ENCODE data around the gene GPER1.
A peak's percentile ranks its signal among the peaks of the same experiment; 100 is the strongest.

GPER1 gene

DNA sequence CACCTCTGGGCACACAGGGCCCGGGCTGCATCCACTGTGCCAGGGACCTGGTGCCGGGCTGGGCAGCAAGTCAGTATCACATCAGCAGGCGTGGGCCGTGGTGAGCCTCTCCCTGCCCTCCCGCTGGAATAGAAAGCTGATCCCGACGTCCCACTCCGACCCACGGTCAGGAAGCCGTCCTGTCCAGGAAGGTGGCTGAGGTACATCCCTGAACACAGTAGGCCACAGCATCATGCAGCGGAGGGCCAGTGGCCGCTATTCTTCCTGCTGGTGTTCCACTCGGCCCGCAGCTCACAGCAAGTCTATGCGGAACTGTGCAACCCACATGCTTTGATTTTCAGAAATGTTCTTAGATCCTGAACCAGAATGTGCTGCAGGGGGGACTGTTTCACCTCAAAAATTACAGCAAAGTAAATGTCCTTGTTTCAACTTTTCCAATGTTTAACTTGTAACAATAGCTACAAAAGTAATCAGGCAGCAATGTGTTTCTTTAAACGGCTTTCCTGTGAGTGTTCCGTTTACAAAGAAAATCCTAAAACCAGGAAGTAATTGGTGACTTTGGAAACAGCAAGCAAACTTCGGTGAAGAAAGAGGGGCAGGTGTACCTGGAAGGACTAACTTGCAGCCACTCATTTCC lies 44.2 kb upstream of the GPER1 start:
- H3K9me3 Mint-ChIP-seq, result no peaks in the 10 kb centered on the region
- peaks cover 3% of the 10 kb centered on the region for H3K27me3 Mint-ChIP-seq (ENCODE audit: low read depth)
- peak overlapping the region; percentile 87 to 91 (median 89) for H3K27ac Mint-ChIP-seq
- peaks cover 55% of the 10 kb centered on the region for H3K4me1 Mint-ChIP-seq
- H3K4me3 Mint-ChIP-seq, result peak overlapping the region; percentile 70 to 83 (median 78)
- TF ChIP-seq, protein P1, sequence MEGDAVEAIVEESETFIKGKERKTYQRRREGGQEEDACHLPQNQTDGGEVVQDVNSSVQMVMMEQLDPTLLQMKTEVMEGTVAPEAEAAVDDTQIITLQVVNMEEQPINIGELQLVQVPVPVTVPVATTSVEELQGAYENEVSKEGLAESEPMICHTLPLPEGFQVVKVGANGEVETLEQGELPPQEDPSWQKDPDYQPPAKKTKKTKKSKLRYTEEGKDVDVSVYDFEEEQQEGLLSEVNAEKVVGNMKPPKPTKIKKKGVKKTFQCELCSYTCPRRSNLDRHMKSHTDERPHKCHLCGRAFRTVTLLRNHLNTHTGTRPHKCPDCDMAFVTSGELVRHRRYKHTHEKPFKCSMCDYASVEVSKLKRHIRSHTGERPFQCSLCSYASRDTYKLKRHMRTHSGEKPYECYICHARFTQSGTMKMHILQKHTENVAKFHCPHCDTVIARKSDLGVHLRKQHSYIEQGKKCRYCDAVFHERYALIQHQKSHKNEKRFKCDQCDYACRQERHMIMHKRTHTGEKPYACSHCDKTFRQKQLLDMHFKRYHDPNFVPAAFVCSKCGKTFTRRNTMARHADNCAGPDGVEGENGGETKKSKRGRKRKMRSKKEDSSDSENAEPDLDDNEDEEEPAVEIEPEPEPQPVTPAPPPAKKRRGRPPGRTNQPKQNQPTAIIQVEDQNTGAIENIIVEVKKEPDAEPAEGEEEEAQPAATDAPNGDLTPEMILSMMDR (IDR thresholded peaks at IDR 0.05; ENCODE audit: unreplicated experiment in 3 of 3), result no peak
- H3K36me3 Mint-ChIP-seq (ENCODE audit: low read depth), result no peaks in the 10 kb centered on the region

DNA sequence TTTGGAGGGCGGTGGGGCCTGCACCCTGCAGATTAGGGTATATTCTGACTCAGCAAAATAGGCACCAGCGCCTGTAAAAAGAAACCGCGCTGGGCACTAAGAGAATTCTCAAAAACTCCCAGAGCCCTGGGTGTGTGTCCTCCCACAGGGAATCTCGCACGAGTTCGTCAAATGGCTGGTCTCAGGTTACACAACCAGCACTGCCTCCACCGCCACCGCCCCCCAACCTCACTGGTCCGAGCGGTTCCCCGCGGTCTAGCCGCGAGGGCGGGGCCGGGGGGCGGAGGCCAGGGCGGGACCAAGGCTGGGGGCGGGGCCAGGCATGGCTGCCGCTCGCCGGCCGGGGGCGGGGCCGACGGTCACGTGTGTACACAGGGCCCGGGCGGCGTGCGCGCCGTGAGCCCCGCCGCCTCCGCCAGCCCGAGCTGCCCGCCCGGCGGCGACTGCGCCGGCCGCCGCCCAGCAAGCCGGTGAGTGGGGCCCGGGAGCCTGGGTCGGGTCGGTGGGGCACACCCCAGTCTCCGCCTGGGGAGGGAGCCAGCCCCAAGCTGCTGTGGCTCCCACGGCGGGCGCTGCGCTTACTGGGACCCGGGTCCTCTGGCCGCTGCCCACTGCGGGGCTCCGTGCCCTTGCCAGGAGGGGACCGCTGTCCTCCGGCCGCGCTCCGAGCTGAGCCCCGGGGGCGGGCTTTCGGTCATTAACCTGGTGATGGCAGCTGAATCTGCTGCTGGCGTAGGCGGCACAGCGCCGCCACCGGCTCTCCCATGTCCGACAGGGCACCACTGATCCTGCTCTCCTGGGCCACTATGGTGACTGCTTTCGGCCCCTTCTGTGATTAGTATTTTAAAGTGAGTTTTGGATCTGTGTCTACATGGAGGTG lies 43.5 kb upstream of the GPER1 start, which contains the start of gene GPR146:
GPR146 (plus strand) TSS at position 358 of the 880 bp plus-strand sequence. CDS start 12,970 bp downstream, outside the sequence.
- Mint-ChIP-seq H3K4me1 (peaks cover 55% of the 10 kb centered on the region), H3K36me3 (ENCODE audit: low read depth) (no peaks in the 10 kb centered on the region)
- TF ChIP-seq, protein P1 (IDR thresholded peaks at IDR 0.05; ENCODE audit: unreplicated experiment in 3 of 3), result peak; percentile 44 to 61 (median 53)

DNA sequence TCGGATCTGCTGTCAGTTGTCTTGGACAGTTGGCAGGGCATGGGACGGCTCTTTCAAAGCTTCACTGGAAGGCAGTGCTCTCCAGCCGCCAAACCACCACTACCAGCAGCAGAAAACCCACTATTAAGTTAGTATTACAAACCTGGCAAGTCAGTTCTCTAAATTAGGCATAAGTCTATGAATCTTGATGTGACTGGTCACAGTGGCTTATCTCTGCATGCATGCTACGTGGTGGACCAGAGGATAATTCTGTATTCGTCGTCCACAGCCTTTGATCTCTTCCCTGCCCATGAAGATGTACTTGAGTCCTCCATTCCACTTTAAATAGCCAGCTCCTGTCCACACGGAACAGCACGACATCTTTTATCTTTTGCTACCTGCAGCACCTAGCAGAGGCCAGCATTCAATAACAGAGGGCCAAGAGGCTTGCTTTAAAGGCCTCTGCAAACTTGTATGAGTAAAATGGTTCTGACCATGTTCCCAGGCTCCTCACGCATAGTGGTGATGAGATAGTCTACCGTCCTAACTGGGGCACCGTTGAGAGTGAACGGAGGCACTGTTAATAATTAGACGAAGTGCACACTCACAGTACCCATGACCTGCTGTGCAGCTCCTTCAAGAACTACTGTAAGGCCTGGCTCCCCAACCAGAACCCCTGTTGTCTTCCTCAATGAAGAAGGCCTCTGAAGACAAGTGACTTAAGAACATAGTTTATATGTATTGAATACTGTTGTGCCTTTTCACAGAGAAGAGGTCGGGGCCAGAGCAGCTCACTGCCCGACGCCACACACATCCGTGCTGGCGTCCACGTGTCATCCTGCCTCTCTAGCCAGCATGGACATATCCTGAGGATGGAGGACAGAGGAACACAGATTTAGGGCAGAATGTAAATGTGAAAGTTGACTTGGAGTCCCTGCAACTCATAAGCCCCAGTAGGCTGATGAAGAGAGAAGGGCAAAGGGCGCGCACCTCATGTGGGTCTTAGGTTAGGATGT lies 42.5 kb upstream of the GPER1 start:
- Mint-ChIP-seq H3K9me3 (no peaks in the 10 kb centered on the region), H3K27ac (peak overlapping the region; percentile 43 to 96 (median 72)), H3K36me3 (ENCODE audit: low read depth) (no peaks in the 10 kb centered on the region), H3K27me3 (ENCODE audit: low read depth) (peaks cover 3% of the 10 kb centered on the region), H3K4me1 (peaks cover 54% of the 10 kb centered on the region), H3K4me3 (peak overlapping the region; percentile 84 to 91 (median 87))
- TF ChIP-seq, protein P1 (IDR thresholded peaks at IDR 0.05; ENCODE audit: unreplicated experiment in 3 of 3), result peak in 1 of 3 experiments; percentile 3

More for the DNA sequence above, 43.5 kb upstream of the GPER1 start, which contains the start of gene GPR146:
- peak within 1 kb of the TSS; percentile 87 to 96 (median 89) for H3K27ac Mint-ChIP-seq
- peak within 1 kb of the TSS; percentile 84 to 91 (median 87) for H3K4me3 Mint-ChIP-seq
- H3K9me3 Mint-ChIP-seq, result no peaks in the 10 kb centered on the region
- H3K27me3 Mint-ChIP-seq (ENCODE audit: low read depth), result peaks cover 3% of the 10 kb centered on the region

DNA sequence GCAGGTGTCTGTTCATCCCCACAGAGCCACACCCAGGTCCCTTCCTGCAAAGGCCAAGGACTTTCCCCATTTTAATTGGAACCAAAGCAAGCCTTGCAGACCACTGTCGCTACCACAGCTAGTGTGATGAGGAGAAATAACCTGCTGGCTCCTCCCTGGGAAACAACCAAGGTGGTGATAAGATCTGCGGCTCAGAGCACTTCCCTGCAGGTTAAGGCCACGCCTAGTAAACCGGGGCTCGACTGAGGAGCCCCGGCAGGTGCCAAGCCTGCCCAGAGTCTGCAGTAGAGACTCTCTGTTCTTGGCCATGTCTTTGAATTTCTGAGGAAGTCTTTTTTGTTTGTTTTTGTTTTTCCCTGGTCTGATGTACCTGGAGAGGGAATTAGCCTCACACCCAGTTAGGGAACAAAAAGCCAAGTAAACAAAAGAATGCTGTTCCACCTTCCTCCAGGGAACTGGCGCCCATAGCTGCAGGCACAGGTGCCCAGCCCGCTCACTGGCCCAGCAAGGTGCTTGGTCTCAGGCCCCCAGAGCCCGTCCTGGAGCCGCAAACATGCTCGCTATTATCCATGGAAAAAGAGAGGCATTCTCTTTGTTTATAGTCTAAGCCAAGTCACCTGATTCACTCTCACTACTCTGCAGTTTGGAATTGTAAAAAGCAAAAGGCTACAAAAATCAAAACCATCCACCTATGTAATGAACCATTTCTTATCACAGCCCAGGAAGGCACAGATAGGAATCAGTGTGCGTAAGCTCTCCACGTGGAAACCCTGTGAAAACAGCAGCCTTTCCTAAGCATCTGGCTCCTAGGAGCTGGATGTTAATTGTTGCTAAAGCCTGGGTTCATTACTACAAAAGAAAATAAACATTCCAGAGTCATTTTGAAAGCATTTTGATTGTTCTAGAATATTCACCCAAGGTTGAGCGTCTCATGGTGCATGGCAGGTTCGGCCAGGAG lies 40.9 kb upstream of the GPER1 start:
- TF ChIP-seq, protein P1 (IDR thresholded peaks at IDR 0.05; ENCODE audit: unreplicated experiment in 3 of 3), result no peak
- Mint-ChIP-seq H3K27ac (peak overlapping the region; percentile 34 to 55 (median 39)), H3K27me3 (ENCODE audit: low read depth) (no peaks in the 10 kb centered on the region), H3K36me3 (ENCODE audit: low read depth) (no peaks in the 10 kb centered on the region), H3K9me3 (no peaks in the 10 kb centered on the region), H3K4me1 (peaks cover 47% of the 10 kb centered on the region), H3K4me3 (peak overlapping the region; percentile 37 to 84 (median 49))

All from nephron (organoid).